HepG2 (cell line): ENCODE data around the gene PTPN18. TPM values are rescaled to one million over a fixed set of nuclear protein-coding genes. Genes with fewer than 3 reads are reported as not detected.

ENCODE experiments used
- ATF6 ChIP-seq: sonication (generic); formaldehyde crosslinking; conservative IDR thresholded peaks from 2 replicates; pipeline ENCODE4 v1.4.0; 2020; ENCODE audit warnings: missing genetic modification reagents
- CBFB ChIP-seq: sonication (generic); formaldehyde crosslinking; IDR thresholded peaks from 2 replicates; pipeline ENCODE4 v1.4.0; 2020; ENCODE audit warnings: missing genetic modification reagents
- IRF9 ChIP-seq: sonication (generic); formaldehyde crosslinking; IDR thresholded peaks from 2 replicates; pipeline ENCODE4 v1.8.0; 2022; ENCODE audit warnings: missing genetic modification reagents, mild to moderate bottlenecking, borderline replicate concordance
- MIER3 ChIP-seq: IDR thresholded peaks from 2 replicates; pipeline ENCODE4 v1.6.1; 2016; ENCODE audit warnings: missing compliant biosample characterization, borderline replicate concordance
- MTERF4 ChIP-seq: sonication (generic); formaldehyde crosslinking; IDR thresholded peaks from 2 replicates; pipeline ENCODE4 v1.8.0; 2023; ENCODE audit warnings: mild to moderate bottlenecking, missing genetic modification reagents
- MXD1 ChIP-seq: sonication (generic); formaldehyde crosslinking; IDR thresholded peaks from 2 replicates; pipeline ENCODE4 v1.4.0; 2020; ENCODE audit warnings: mild to moderate bottlenecking, missing genetic modification reagents
- NR3C1 ChIP-seq: sonication (generic); formaldehyde crosslinking; IDR thresholded peaks from 2 replicates; pipeline ENCODE4 v1.4.0; 2020; ENCODE audit warnings: missing genetic modification reagents
- PAF1 ChIP-seq: IDR thresholded peaks from 2 replicates; pipeline ENCODE4 v1.6.1; 2016; ENCODE audit warnings: missing genetic modification reagents, missing compliant biosample characterization
- PITX1 ChIP-seq: sonication (generic); formaldehyde crosslinking; IDR thresholded peaks from 2 replicates; pipeline ENCODE4 v1.5.1; 2020; ENCODE audit warnings: mild to moderate bottlenecking, missing genetic modification reagents
- RFXAP ChIP-seq: sonication (generic); formaldehyde crosslinking; IDR thresholded peaks from 2 replicates; pipeline ENCODE4 v1.4.0; 2020; ENCODE audit warnings: missing genetic modification reagents, borderline replicate concordance
- SALL1 ChIP-seq: sonication (generic); formaldehyde crosslinking; IDR thresholded peaks from 2 replicates; pipeline ENCODE4 v1.8.0; 2022; ENCODE audit warnings: mild to moderate bottlenecking, missing genetic modification reagents
- SAP130 ChIP-seq: IDR thresholded peaks from 2 replicates; pipeline ENCODE4 v1.6.1; 2016; ENCODE audit warnings: low read depth
- SNAPC2 ChIP-seq: sonication (generic); formaldehyde crosslinking; IDR thresholded peaks from 2 replicates; pipeline ENCODE4 v1.8.1; 2022; ENCODE audit warnings: mild to moderate bottlenecking, missing genetic modification reagents
- SRY ChIP-seq: sonication (generic); formaldehyde crosslinking; IDR thresholded peaks from 2 replicates; pipeline ENCODE4 v1.8.0; 2022; ENCODE audit warnings: mild to moderate bottlenecking, missing genetic modification reagents
- TEF ChIP-seq: sonication (generic); formaldehyde crosslinking; IDR thresholded peaks from 2 replicates; pipeline ENCODE4 v1.5.0; 2020; ENCODE audit warnings: missing genetic modification reagents
- ZBTB26 ChIP-seq: IDR thresholded peaks from 2 replicates; pipeline ENCODE4 v1.6.1; 2016; ENCODE audit warnings: missing compliant biosample characterization, missing genetic modification reagents, borderline replicate concordance
- ZBTB7B ChIP-seq: sonication (generic); formaldehyde crosslinking; IDR thresholded peaks from 2 replicates; pipeline ENCODE4 v1.4.0; 2020; ENCODE audit warnings: missing genetic modification reagents
- ZMAT3 ChIP-seq: sonication (generic); formaldehyde crosslinking; conservative IDR thresholded peaks from 2 replicates; pipeline ENCODE4 v1.7.0; 2021; ENCODE audit warnings: missing genetic modification reagents
- ZNF549 ChIP-seq: sonication (generic); formaldehyde crosslinking; IDR thresholded peaks from 2 replicates; pipeline ENCODE4 v1.5.0; 2020; ENCODE audit warnings: missing genetic modification reagents
- ZNF816 ChIP-seq: sonication (generic); formaldehyde crosslinking; IDR thresholded peaks from 2 replicates; pipeline ENCODE4 v1.8.0; 2022; ENCODE audit warnings: missing genetic modification reagents, mild to moderate bottlenecking, borderline replicate concordance
- ZNF879 ChIP-seq: sonication (generic); formaldehyde crosslinking; IDR thresholded peaks from 2 replicates; pipeline ENCODE4 v1.8.1; 2023; ENCODE audit warnings: missing genetic modification reagents
- polyA plus RNA-seq, 8 experiments: library from polyadenylated mRNA; depleted of rRNA in 3 of 8; stranded (reverse) in 7 of 8; unstranded in 1 of 8; fragments of >200 nt; fragmentation: Illumina TruSeq in 4 of 8; extraction: Trizol in 4 of 8; gene quantifications; 2 replicates each; pipeline versions ENCODE4 v1.2.1 to v1.2.3, GENCODE V29; 2011 to 2016; ENCODE audit warnings: low read depth in 4 of 8, missing spikeins in 1 of 8, mixed read lengths in 1 of 8; ENCODE audit not compliant: insufficient read depth in 1 of 8
- total RNA-seq, 5 experiments: library from RNA; depleted of rRNA; stranded (reverse); fragments of >200 nt; fragmentation: Illumina TruSeq; extraction: Trizol; gene quantifications; 2 replicates each; pipeline ENCODE4 v1.2.3, GENCODE V29; 2016; ENCODE audit warnings: low read depth in 1 of 5

Gene PTPN18
- total and polyA plus RNA-seq, 2 of the 13 experiments (the other 11 are each of a cell fraction or from before 2014, with no cell fraction given): 14.8 to 39.6 TPM

- TF ChIP-seq PITX1 (CRISPR knock-in tag) (peak; percentile 85), RFXAP (CRISPR knock-in tag) (peak; percentile 89), SAP130 (peak; percentile 87), ZNF816 (CRISPR knock-in tag) (peak; percentile 93), ZNF879 (0 out of 2 replicates have a peak, but pooled peaks have one; percentile 52), NR3C1 (no peak), ZNF549 (no peak), IRF9 (peak; percentile 94), SNAPC2 (CRISPR knock-in tag) (0 out of 2 replicates have a peak, but pooled peaks have one; percentile 70), MIER3 (CRISPR knock-in tag) (peak; percentile 91; the same call in 1 of the 2 replicates), SRY (CRISPR knock-in tag) (peak; percentile 80; the same call in 1 of the 2 replicates), MXD1 (CRISPR knock-in tag) (peak; percentile 67; the same call in 1 of the 2 replicates), ATF6 (CRISPR knock-in tag) (peak; percentile 89; the same call in 1 of the 2 replicates), MTERF4 (CRISPR knock-in tag) (0 out of 2 replicates have a peak, but pooled peaks have one; percentile 7), CBFB (CRISPR knock-in tag) (peak; percentile 47; the same call in 1 of the 2 replicates), ZBTB7B (CRISPR knock-in tag) (peak; percentile 62; the same call in 1 of the 2 replicates), SALL1 (CRISPR knock-in tag) (peak; percentile 79), ZBTB26 (peak; percentile 80), ZMAT3 (CRISPR knock-in tag) (peak; percentile 92; the same call in 1 of the 2 replicates), TEF (CRISPR knock-in tag) (no peak), PAF1 (CRISPR knock-in tag) (no peak)
Observed at GRCh38 chr2:130336877-130337734, 18.8 kb upstream of the PTPN18 start (continued).
